ENCODE results near the gene MAML3.

MAML3 gene

DNA sequence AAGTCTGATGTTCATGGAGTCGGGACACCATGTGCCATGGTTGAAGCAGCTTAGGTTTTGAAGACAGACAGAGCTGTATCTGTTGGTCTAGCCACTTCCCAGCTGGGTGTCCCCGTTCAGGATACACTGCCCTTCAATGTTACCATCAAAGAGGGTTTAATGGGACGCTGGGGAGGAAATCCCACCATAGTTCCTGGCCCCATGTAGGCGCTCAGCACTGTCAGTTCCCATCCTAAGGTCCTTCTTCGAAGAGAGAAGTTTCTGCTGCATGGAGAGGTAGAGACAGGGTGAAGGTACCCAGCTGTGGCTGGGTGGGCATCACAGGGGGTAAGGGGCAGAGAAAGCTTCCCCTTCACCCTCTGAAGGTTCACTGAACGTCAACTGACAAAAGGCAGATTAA lies 484.6 kb downstream of the MAML3 start:
- no peak for DNase-seq (ENCODE audit: low read depth)
- TF ChIP-seq, protein P1, sequence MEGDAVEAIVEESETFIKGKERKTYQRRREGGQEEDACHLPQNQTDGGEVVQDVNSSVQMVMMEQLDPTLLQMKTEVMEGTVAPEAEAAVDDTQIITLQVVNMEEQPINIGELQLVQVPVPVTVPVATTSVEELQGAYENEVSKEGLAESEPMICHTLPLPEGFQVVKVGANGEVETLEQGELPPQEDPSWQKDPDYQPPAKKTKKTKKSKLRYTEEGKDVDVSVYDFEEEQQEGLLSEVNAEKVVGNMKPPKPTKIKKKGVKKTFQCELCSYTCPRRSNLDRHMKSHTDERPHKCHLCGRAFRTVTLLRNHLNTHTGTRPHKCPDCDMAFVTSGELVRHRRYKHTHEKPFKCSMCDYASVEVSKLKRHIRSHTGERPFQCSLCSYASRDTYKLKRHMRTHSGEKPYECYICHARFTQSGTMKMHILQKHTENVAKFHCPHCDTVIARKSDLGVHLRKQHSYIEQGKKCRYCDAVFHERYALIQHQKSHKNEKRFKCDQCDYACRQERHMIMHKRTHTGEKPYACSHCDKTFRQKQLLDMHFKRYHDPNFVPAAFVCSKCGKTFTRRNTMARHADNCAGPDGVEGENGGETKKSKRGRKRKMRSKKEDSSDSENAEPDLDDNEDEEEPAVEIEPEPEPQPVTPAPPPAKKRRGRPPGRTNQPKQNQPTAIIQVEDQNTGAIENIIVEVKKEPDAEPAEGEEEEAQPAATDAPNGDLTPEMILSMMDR (IDR thresholded peaks at IDR 0.05; ENCODE audit: low read depth, low read length, missing control alignments): no peak

DNA sequence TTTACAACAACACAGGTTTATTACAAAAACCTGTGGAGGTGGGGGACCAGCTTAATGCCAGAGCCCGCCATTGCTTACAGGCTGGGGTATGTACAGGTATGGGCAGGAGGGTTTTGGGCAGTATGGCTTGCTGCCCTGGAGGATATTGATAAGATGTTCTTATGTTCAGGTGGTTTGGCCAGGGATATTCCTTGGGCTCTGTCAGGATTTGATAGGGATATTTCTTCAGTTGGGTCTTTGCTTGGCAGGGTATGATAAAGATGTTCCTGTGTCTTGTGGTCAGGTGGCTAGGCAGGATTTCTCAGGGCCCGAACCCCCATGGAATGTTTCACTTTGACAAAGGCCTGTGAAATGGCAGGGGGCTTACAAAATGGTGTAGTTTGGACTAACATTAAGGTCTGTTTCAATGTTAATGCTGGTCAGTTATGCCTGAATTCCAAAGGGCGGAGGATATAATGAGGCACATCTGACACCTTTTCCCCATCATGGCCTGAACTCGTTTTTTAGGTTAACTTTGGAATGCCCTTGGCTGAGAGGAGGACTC lies 485.3 kb downstream of the MAML3 start:
- H3K4me3 ChIP-seq (ENCODE audit: low read depth, low read length): no peak overlapping the region
- no peak for DNase-seq (ENCODE audit: low read depth)
- TF ChIP-seq, protein P1 (IDR thresholded peaks at IDR 0.05; ENCODE audit: low read depth, low read length, missing control alignments): no peak

More for the DNA sequence above, 484.6 kb downstream of the MAML3 start:
- H3K4me3 ChIP-seq (ENCODE audit: low read depth, low read length): no peak overlapping the region

DNA sequence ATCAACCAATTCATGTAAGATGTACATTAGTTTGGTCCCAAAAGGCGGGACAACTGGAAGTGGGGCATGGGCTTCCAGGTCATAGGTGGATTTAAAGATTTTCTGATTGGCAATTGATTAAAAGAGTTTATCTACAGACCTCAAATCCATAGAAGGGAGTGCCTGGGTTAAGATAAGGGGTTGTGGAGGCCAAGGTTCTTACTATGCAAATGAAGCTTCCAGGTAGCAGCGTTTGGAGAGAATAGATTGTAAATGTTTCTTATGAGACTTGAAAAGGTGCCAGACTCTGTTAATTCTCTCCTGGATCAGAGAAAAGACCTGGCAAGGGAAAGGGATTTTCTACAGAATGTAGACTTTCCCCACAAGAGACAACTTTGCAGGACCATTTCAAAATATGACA lies 485.9 kb downstream of the MAML3 start:
- TF ChIP-seq, protein P1 (IDR thresholded peaks at IDR 0.05; ENCODE audit: low read depth, low read length, missing control alignments): no peak
- DNase-seq (ENCODE audit: low read depth): no peak
- no peak overlapping the region for H3K4me3 ChIP-seq (ENCODE audit: low read depth, low read length)
